ENCODE results near the gene RNF130. TPM values are rescaled to one million over a fixed set of nuclear protein-coding genes. Genes with fewer than 3 reads are reported as not detected.

Gene RNF130
- total and polyA plus RNA-seq, 2 of the 13 experiments (the other 11 are each of a cell fraction or from before 2014, with no cell fraction given), result 28.2 to 28.3 TPM

DNA sequence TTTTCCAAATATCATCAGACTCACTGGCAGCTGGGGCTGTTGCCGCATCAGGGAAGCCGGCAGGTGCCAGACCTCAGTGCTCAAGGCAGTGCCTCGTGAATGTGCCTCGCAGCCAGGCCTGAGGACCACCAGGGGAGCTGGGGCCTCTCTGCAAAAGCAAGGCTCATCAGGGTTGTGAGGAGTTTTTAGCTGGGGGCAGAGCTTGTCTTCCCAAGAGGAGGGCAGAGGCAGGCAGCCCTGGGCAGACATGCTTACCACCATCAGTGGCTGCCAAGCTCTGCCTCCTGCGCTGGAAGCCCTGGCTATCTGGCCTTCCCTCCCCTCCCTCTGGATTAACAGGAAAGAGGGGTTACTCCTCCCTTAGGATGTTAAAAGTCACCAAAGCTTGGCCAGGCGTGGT, 155.0 kb downstream of the RNF130 start (continued):
- TF ChIP-seq, protein P1, sequence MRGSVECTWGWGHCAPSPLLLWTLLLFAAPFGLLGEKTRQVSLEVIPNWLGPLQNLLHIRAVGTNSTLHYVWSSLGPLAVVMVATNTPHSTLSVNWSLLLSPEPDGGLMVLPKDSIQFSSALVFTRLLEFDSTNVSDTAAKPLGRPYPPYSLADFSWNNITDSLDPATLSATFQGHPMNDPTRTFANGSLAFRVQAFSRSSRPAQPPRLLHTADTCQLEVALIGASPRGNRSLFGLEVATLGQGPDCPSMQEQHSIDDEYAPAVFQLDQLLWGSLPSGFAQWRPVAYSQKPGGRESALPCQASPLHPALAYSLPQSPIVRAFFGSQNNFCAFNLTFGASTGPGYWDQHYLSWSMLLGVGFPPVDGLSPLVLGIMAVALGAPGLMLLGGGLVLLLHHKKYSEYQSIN (CRISPR knock-in tag; IDR thresholded peaks at IDR 0.05; ENCODE audit: borderline replicate concordance), result no peak
- no peak for TF ChIP-seq RAD21 (CRISPR knock-in tag; IDR thresholded peaks at IDR 0.05)

DNA sequence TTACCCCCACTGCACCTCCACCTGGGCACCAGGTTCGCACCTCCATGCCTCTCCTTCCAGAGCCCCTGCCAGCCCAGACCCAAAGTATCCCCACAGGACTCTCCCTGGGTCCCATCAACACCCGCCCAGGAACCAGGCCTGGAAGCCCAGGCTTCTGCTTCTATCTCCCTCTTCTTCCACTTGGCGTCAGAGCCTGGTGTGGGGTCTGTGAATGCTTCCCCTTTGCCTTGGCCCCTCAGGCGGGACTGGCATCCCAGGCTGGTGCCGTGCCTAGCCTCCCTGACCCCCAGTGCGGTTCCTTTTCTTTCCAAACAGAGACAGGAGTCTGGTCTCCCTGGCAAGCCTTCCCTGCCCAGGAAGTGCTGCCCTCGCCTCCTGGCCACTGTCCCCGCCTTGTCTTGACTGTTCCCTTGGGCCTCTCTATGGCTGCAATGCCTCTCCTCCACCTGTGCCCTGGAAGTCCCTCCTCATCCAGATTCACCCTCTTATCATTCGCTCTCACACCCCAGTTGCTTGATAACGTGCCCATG, 156.1 kb downstream of the RNF130 start:
- 44% methylated on average over 9 of the region's 10 CpGs for WGBS (ENCODE audit: low lambda C conversion rate)
- H3K9me3 ChIP-seq (ENCODE audit: low read length), result no peaks in the 10 kb centered on the region
- FAIRE-seq, result no peak
- H3K4me3 ChIP-seq (replicated peaks in 1 of 3; ENCODE audit: insufficient read depth in 1 of 3, low read depth in 2 of 3, low read length in 3 of 3), result no peak overlapping the region
- TF ChIP-seq, protein P2, sequence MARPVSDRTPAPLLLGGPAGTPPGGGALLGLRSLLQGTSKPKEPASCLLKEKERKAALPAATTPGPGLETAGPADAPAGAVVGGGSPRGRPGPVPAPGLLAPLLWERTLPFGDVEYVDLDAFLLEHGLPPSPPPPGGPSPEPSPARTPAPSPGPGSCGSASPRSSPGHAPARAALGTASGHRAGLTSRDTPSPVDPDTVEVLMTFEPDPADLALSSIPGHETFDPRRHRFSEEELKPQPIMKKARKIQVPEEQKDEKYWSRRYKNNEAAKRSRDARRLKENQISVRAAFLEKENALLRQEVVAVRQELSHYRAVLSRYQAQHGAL (CRISPR knock-in tag; IDR thresholded peaks at IDR 0.05; ENCODE audit: not compliant biosample characterization), result no peak
- TF ChIP-seq, protein P3, sequence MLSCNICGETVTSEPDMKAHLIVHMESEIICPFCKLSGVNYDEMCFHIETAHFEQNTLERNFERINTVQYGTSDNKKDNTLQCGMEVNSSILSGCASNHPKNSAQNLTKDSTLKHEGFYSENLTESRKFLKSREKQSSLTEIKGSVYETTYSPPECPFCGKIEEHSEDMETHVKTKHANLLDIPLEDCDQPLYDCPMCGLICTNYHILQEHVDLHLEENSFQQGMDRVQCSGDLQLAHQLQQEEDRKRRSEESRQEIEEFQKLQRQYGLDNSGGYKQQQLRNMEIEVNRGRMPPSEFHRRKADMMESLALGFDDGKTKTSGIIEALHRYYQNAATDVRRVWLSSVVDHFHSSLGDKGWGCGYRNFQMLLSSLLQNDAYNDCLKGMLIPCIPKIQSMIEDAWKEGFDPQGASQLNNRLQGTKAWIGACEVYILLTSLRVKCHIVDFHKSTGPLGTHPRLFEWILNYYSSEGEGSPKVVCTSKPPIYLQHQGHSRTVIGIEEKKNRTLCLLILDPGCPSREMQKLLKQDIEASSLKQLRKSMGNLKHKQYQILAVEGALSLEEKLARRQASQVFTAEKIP (CRISPR knock-in tag; IDR thresholded peaks at IDR 0.05; ENCODE audit: borderline replicate concordance), result no peak
- TF ChIP-seq MYNN (CRISPR knock-in tag; IDR thresholded peaks at IDR 0.05; ENCODE audit: low read depth), result no peak
- TF ChIP-seq, protein P4, sequence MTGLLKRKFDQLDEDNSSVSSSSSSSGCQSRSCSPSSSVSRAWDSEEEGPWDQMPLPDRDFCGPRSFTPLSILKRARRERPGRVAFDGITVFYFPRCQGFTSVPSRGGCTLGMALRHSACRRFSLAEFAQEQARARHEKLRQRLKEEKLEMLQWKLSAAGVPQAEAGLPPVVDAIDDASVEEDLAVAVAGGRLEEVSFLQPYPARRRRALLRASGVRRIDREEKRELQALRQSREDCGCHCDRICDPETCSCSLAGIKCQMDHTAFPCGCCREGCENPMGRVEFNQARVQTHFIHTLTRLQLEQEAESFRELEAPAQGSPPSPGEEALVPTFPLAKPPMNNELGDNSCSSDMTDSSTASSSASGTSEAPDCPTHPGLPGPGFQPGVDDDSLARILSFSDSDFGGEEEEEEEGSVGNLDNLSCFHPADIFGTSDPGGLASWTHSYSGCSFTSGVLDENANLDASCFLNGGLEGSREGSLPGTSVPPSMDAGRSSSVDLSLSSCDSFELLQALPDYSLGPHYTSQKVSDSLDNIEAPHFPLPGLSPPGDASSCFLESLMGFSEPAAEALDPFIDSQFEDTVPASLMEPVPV (CRISPR knock-in tag; IDR thresholded peaks at IDR 0.05), result no peak
- TF ChIP-seq EZH2 (conservative IDR thresholded peaks at IDR 0.05; ENCODE audit: low read depth, low read length), result no peak
- no peak for TF ChIP-seq ZNF232 (CRISPR knock-in tag; IDR thresholded peaks at IDR 0.05; ENCODE audit: borderline replicate concordance)
- TF ChIP-seq NR2F6 (IDR thresholded peaks at IDR 0.05), result no peak
- TF ChIP-seq NR2F6 (CRISPR knock-in tag; IDR thresholded peaks at IDR 0.05), result no peak
- no peak for TF ChIP-seq CEBPB (IDR thresholded peaks at IDR 0.05; ENCODE audit: borderline replicate concordance, low read depth, low read length)
- TF ChIP-seq, protein P5, sequence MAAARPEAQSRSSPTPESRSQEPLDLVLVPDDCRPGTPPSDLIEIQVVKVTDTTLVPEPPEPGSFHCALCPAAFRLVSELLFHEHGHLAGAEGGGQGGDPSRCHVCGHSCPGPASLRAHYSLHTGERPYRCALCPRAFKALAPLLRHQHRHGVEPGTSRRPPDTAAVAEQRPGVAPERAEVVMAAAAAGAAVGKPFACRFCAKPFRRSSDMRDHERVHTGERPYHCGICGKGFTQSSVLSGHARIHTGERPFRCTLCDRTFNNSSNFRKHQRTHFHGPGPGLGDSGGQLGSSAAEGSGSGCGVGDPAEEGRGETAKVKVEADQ (CRISPR knock-in tag; IDR thresholded peaks at IDR 0.05; ENCODE audit: borderline replicate concordance), result no peak
- TF ChIP-seq ZNF766 (CRISPR knock-in tag; IDR thresholded peaks at IDR 0.05; ENCODE audit: borderline replicate concordance), result no peak
- in situ Hi-C loops (cut with HindIII; ENCODE audit: extremely low pct_ligation_motif_present, low pct_unique_long_range_greater_than_20kb), result no loop called here
- H3K36me3 ChIP-seq (replicated peaks in 1 of 2; ENCODE audit: control insufficient read depth in 1 of 2, insufficient read depth in 2 of 2, low read length in 2 of 2), result no peaks in the 10 kb centered on the region
- no peak for DNase-seq (ENCODE audit: low spot score)
- no peak overlapping the region for H2AFZ ChIP-seq (ENCODE audit: low read length)
- no peak overlapping the region for H3K27ac ChIP-seq (ENCODE audit: extremely low read length, insufficient read depth, low read length)
- H3K27me3 ChIP-seq (ENCODE audit: control insufficient read depth in 1 of 2, insufficient read depth in 2 of 2, low read length in 2 of 2), result peaks cover 0 to 20% of the 10 kb centered on the region in 2 experiments; a peak in 2 of 5 replicates
- ChIA-PET POLR2A (no interaction called here), CTCF (ENCODE audit: low intra/inter-chr PET ratio, low total read pairs) (no interaction called here)
- no peaks in the 10 kb centered on the region for H4K20me1 ChIP-seq (ENCODE audit: insufficient read depth, low read length)
- H3K9ac ChIP-seq (ENCODE audit: insufficient read depth, low read depth, low read length), result no peak overlapping the region
- intact Hi-C loops (cut with micrococcal nuclease; ENCODE audit: unreplicated experiment), result no loop called here
- ATAC-seq, result no peak
- no peak overlapping the region for H3K4me2 ChIP-seq (ENCODE audit: low read depth, low read length)
- no TSS peak for BruUV-seq (replicated peaks)
- no peaks in the 10 kb centered on the region for H3K79me2 ChIP-seq (ENCODE audit: insufficient read depth, low read length)
- H3K4me1 ChIP-seq (ENCODE audit: insufficient read depth, low read length), result peaks cover 13% of the 10 kb centered on the region
